ENCODE data around the gene MPPED2. TPM values are rescaled to one million over a fixed set of nuclear protein-coding genes. Genes with fewer than 3 reads are reported as not detected.

MPPED2 gene
- total and polyA plus RNA-seq, 12 donors = 2.2 to 15.1 (median 10.4) TPM

DNA sequence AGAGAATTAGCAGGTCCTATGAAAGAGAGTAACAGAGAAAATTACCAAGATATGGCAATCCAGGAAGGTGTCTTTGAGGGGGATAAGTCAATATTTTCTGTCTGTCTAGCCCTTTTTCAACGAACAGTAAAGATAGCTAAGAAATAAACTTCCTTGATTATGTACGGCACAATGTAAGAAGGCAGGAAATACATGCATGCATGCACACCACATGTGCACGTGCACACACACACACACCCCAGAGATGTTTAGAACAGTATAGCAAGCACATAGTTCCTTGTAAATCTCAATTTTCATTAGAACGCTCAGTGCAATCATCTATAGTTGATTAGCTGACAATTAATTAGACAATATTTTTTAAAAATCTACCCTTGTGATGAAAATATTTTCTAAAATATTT is 74.7 kb downstream of the MPPED2 start:
- intact Hi-C loops (cut with DNase I) = no loop called here
- DNase-seq (no peak), ATAC-seq (no peak)
- H3K36me3 ChIP-seq = no peaks in the 10 kb centered on the region
- H3K4me3 ChIP-seq = no peak overlapping the region
- H3K27ac ChIP-seq = no peak overlapping the region
- no peaks in the 10 kb centered on the region for H3K27me3 ChIP-seq
- 80 to 85% methylated on average over 4 of the region's 4 CpGs for WGBS, 2 donors
- TF ChIP-seq, protein P1, sequence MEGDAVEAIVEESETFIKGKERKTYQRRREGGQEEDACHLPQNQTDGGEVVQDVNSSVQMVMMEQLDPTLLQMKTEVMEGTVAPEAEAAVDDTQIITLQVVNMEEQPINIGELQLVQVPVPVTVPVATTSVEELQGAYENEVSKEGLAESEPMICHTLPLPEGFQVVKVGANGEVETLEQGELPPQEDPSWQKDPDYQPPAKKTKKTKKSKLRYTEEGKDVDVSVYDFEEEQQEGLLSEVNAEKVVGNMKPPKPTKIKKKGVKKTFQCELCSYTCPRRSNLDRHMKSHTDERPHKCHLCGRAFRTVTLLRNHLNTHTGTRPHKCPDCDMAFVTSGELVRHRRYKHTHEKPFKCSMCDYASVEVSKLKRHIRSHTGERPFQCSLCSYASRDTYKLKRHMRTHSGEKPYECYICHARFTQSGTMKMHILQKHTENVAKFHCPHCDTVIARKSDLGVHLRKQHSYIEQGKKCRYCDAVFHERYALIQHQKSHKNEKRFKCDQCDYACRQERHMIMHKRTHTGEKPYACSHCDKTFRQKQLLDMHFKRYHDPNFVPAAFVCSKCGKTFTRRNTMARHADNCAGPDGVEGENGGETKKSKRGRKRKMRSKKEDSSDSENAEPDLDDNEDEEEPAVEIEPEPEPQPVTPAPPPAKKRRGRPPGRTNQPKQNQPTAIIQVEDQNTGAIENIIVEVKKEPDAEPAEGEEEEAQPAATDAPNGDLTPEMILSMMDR (IDR thresholded peaks at IDR 0.05) = no peak
- peaks cover 0 to 12% (median 0%) of the 10 kb centered on the region in 9 donors for H3K4me1 ChIP-seq
- H3K9me3 ChIP-seq = no peaks in the 10 kb centered on the region

DNA sequence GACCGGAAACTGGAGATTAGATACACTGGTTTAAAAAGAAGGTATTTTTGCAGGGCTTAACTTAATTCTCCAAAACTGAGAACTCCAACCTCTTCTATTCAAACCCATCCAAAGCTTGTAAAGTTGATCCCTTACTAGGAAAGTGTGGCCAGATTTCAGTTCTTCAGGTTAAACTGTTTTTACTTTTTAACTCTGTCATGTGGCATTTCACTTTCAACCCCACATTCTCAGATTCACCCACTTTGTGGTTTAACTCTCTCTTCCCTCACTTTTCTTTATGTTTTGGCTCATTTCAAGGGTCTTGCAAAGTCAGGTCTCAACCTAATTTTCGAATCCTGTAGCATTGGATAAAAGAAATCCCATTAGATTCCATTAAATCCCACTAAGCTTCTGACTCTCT is 75.4 kb downstream of the MPPED2 start:
- H3K27me3 ChIP-seq = no peaks in the 10 kb centered on the region

DNA sequence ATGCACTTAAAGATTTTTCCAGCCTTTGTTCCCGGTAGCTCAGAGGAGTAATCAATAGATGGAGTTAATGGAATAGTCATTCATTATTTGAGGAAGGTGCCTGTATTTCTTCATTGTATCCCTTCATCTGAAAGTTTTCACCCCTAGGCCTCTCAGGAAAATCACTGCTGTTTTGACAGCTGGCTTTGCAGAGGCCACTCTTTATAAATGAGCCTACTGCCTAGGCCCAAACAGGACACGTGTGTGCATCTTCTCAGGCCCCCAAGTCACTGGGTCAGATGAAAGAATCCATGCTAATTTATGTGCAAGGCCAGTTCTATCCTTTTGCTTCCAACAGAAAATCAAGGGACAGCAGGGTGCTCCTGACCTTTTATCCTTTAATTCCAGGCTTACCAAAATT is 76.8 kb downstream of the MPPED2 start:
- ATAC-seq (no peak), DNase-seq (no peak)
- H3K27ac ChIP-seq = no peak overlapping the region
- no peaks in the 10 kb centered on the region for H3K9me3 ChIP-seq
- H3K4me1 ChIP-seq = peaks cover 0 to 12% (median 0%) of the 10 kb centered on the region in 9 donors
- H3K36me3 ChIP-seq = no peaks in the 10 kb centered on the region
- H3K4me3 ChIP-seq = no peak overlapping the region
- 84 to 88% methylated on average over 2 of the region's 2 CpGs for WGBS, 2 donors
- intact Hi-C loops (cut with DNase I) = no loop called here
- TF ChIP-seq, protein P1 (IDR thresholded peaks at IDR 0.05) = no peak
- H3K27me3 ChIP-seq = no peaks in the 10 kb centered on the region

More for the DNA sequence above, 75.4 kb downstream of the MPPED2 start:
- Histone ChIP-seq H3K36me3 (no peaks in the 10 kb centered on the region), H3K4me1 (peaks cover 0 to 12% (median 0%) of the 10 kb centered on the region in 9 donors), H3K9me3 (no peaks in the 10 kb centered on the region), H3K27ac (no peak overlapping the region), H3K4me3 (no peak overlapping the region)
- DNase-seq (no peak), ATAC-seq (no peak)
- WGBS, 2 donors = 96 to 98% methylated on average over 2 of the region's 2 CpGs
- TF ChIP-seq, protein P1 (IDR thresholded peaks at IDR 0.05) = no peak
- intact Hi-C loops (cut with DNase I) = no loop called here

DNA sequence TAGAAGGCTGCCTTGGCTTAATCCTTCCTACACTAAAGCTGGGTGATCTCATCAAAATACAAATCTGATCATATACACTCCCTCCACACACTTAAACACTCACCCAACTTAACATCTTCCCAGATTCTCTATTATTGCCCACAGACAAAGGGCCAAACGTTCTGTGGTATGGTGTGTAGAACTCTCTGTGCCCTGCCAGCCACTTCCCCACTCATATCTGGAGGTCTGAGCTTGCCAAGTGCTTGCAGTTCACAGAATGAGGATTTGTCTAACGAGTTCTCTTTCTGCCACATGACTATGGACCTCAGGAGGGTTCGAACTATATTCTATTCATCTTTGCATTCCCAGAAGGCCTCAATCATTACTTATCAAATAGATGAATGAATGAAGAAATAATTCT is 77.6 kb downstream of the MPPED2 start:
- 39 to 58% methylated on average over 3 of the region's 3 CpGs for WGBS, 2 donors
- TF ChIP-seq, protein P1 (IDR thresholded peaks at IDR 0.05) = no peak
- intact Hi-C loops (cut with DNase I) = no loop called here
- DNase-seq = no peak
- ATAC-seq = peak in 6 of 8 donors; percentile 57 to 93 (median 85)
- no peak overlapping the region for H3K4me3 ChIP-seq
- H3K27ac ChIP-seq = peak overlapping the region in 3 of 10 donors; percentile 2 to 42 (median 13)
- peaks cover 0 to 12% (median 0%) of the 10 kb centered on the region in 9 donors for H3K4me1 ChIP-seq
- no peaks in the 10 kb centered on the region for H3K27me3 ChIP-seq
- no peaks in the 10 kb centered on the region for H3K9me3 ChIP-seq
- no peaks in the 10 kb centered on the region for H3K36me3 ChIP-seq

Data from heart right ventricle (tissue), 16 donors.